Transverse colon (tissue), 4 donors: ENCODE data around the gene MYMK. TPM values are rescaled to one million over a fixed set of nuclear protein-coding genes. Genes with fewer than 3 reads are reported as not detected.

ENCODE experiments used
- DNase-seq: peaks from one replicate; pipeline ENCODE4 v3.0.0-alpha.2; 2019
- H3K27ac ChIP-seq, 4 donors: fragments of 200-600 bp; sonication (generic); 2 replicates each; pipeline ENCODE4 v1.5.1; 2016 to 2018; ENCODE audit warnings: inconsistent platforms in 4 of 4
- H3K27me3 ChIP-seq: fragments of 200-600 bp; sonication (generic); 2 replicates; pipeline ENCODE4 v1.5.1; 2017; ENCODE audit warnings: inconsistent platforms
- H3K36me3 ChIP-seq, 4 donors: fragments of 200-600 bp; sonication (generic); 2 replicates each; pipeline ENCODE4 v1.5.1; 2017 to 2019; ENCODE audit warnings: inconsistent platforms in 4 of 4
- H3K4me1 ChIP-seq, 4 donors: fragments of 200-600 bp; sonication (generic); 2 replicates each; pipeline ENCODE4 v1.5.1; 2017 to 2020; ENCODE audit warnings: inconsistent platforms in 4 of 4
- H3K4me3 ChIP-seq, 4 donors: fragments of 200-600 bp; sonication (generic); 1 replicate in 1 of 4; 2 replicates in 3 of 4; pipeline versions ENCODE4 v1.5.1 to v1.6.1; 2017 to 2019; ENCODE audit warnings: inconsistent platforms in 4 of 4
- H3K9me3 ChIP-seq, 2 donors: fragments of 200-600 bp; sonication (generic); 2 replicates each; pipeline ENCODE4 v1.5.1; 2017 to 2019; ENCODE audit warnings: inconsistent platforms in 2 of 2
- CTCF ChIP-seq, 5 experiments: fragments of 200-600 bp in 3 of 5; fragments of 450-650 bp in 2 of 5; sonication (generic) in 3 of 5; IDR thresholded peaks; 1 replicate in 2 of 5; 2 replicates in 3 of 5; pipeline ENCODE4 v1.5.1; 2016 to 2017; ENCODE audit warnings: antibody characterized with exemption in 5 of 5, inconsistent platforms in 3 of 5, mild to moderate bottlenecking in 2 of 5, moderate library complexity in 1 of 5
- EP300 ChIP-seq: sonication (generic); formaldehyde crosslinking; IDR thresholded peaks from one replicate; pipeline ENCODE4 v1.6.1; 2017; ENCODE audit warnings: antibody characterized with exemption, low read depth
- POLR2A ChIP-seq: fragments of 450-650 bp; IDR thresholded peaks from one replicate; pipeline ENCODE4 v1.6.1; 2016; ENCODE audit warnings: antibody characterized with exemption, mild to moderate bottlenecking, moderate library complexity
- POLR2AphosphoS5 ChIP-seq, 3 donors: sonication (generic); formaldehyde crosslinking; IDR thresholded peaks; one replicate each; pipeline ENCODE4 v1.6.1; 2016; ENCODE audit warnings: antibody characterized with exemption in 3 of 3
- WGBS, 2 donors: methylation state at CpG; one replicate each; pipeline ENCODE4 v1.1.5; 2018; ENCODE audit warnings: low coverage in 1 of 2; 5-methylcytosine and 5-hydroxymethylcytosine counted together
- in situ Hi-C, 4 donors: fragments of 200-750 bp; cut with MboI; loops; one replicate each; pipeline versions ENCODE4 v1.15.0 to v1.15.1; 2017; ENCODE audit warnings: low sequenced_read_pairs in 3 of 4, low pct_ligation_motif_present in 1 of 4, low pct_unique_long_range_greater_than_20kb in 1 of 4
- intact Hi-C: fragments of 100-400 bp; cut with DNase I; formaldehyde crosslinking; loops from one replicate; pipeline ENCODE4 v1.15.1; 2023; ENCODE audit warnings: low total_unique reads
- total RNA-seq, 4 donors: library from RNA; depleted of rRNA; stranded (reverse); fragments of >200 nt; gene quantifications; one replicate each; pipeline ENCODE4 v1.1.0, GENCODE V29; 2016

The MYMK gene
- total RNA-seq, 4 donors from 2014 or later, result not detected

GRCh38 chr9:133529457-133529856, 4.7 kb upstream of the MYMK start:
- H3K9me3 ChIP-seq, result no peaks in the 10 kb centered on the region
- TF ChIP-seq EP300 (no peak), POLR2A (no peak), POLR2AphosphoS5 (IDR thresholded peaks at IDR 0.05) (no peak), CTCF (IDR thresholded peaks at IDR 0.05) (no peak)
- DNase-seq, result no peak
- peaks cover 21% of the 10 kb centered on the region for H3K27me3 ChIP-seq
- in situ Hi-C loops, result loop anchor here in 1 of 4 donors (25.0 kb wide), 1 partner anchor 183 kb away; no protein-coding TSS in a partner anchor
- H3K4me3 ChIP-seq, result no peak overlapping the region
- peaks cover 8 to 35% (median 18%) of the 10 kb centered on the region in 4 donors for H3K4me1 ChIP-seq
- no peaks in the 10 kb centered on the region for H3K36me3 ChIP-seq
- 60 to 74% methylated on average over 1 to 6 of the region's 7 CpGs for WGBS, 2 donors
- intact Hi-C loops, result no loop called here
- no peak overlapping the region for H3K27ac ChIP-seq

GRCh38 chr9:133528876-133529241, 4.1 kb upstream of the MYMK start:
- Histone ChIP-seq H3K4me1 (peaks cover 2 to 29% (median 15%) of the 10 kb centered on the region in 4 donors), H3K27ac (no peak overlapping the region), H3K4me3 (no peak overlapping the region), H3K27me3 (peaks cover 15% of the 10 kb centered on the region), H3K36me3 (no peaks in the 10 kb centered on the region), H3K9me3 (no peaks in the 10 kb centered on the region)
- TF ChIP-seq POLR2A (no peak), EP300 (no peak), POLR2AphosphoS5 (IDR thresholded peaks at IDR 0.05) (no peak), CTCF (IDR thresholded peaks at IDR 0.05) (no peak)
- 55% methylated on average over 10 of the region's 11 CpGs; no CpG with 5 or more reads in 1 of the 2 donors for WGBS, 2 donors
- intact Hi-C loops (loop anchor here (1.0 kb wide), 1 partner anchor 44 kb away; no protein-coding TSS in a partner anchor), in situ Hi-C loops (loop anchor here in 1 of 4 donors (25.0 kb wide), 1 partner anchor 183 kb away; no protein-coding TSS in a partner anchor)
- no peak for DNase-seq

GRCh38 chr9:133528001-133528875, 3.5 kb upstream of the MYMK start:
- no peak for DNase-seq
- in situ Hi-C loops (loop anchor here in 1 of 4 donors (25.0 kb wide), 1 partner anchor 184 kb away; no protein-coding TSS in a partner anchor), intact Hi-C loops (loop anchor here (1.0 kb wide), 1 partner anchor 45 kb away; no protein-coding TSS in a partner anchor)
- H3K27ac ChIP-seq, result peak overlapping the region in 2 of 4 donors; percentile 40 to 51
- no peak overlapping the region for H3K4me3 ChIP-seq
- no peaks in the 10 kb centered on the region for H3K36me3 ChIP-seq
- H3K27me3 ChIP-seq, result peaks cover 9% of the 10 kb centered on the region
- no peaks in the 10 kb centered on the region for H3K9me3 ChIP-seq
- TF ChIP-seq CTCF (IDR thresholded peaks at IDR 0.05) (no peak), EP300 (no peak), POLR2A (no peak), POLR2AphosphoS5 (IDR thresholded peaks at IDR 0.05) (no peak)
- WGBS, 2 donors, result 81% methylated on average over 22 of the region's 22 CpGs; no CpG with 5 or more reads in 1 of the 2 donors
- peaks cover 0 to 23% (median 14%) of the 10 kb centered on the region in 4 donors for H3K4me1 ChIP-seq

GRCh38 chr9:133527444-133527920, 2.7 kb upstream of the MYMK start:
- Histone ChIP-seq H3K4me1 (peaks cover 0 to 25% (median 14%) of the 10 kb centered on the region in 4 donors), H3K27me3 (peaks cover 7% of the 10 kb centered on the region), H3K4me3 (no peak overlapping the region), H3K27ac (peak overlapping the region in 3 of 4 donors; percentile 36 to 51 (median 40)), H3K36me3 (no peaks in the 10 kb centered on the region), H3K9me3 (no peaks in the 10 kb centered on the region)
- no peak for DNase-seq
- in situ Hi-C loops (loop anchor here in 1 of 4 donors (25.0 kb wide), 1 partner anchor 185 kb away; no protein-coding TSS in a partner anchor), intact Hi-C loops (no loop called here)
- WGBS, 2 donors, result 4 to 43% methylated on average over 4 to 17 of the region's 18 CpGs
- no peak for TF ChIP-seq POLR2A
- no peak for TF ChIP-seq CTCF (IDR thresholded peaks at IDR 0.05)
- no peak for TF ChIP-seq POLR2AphosphoS5 (IDR thresholded peaks at IDR 0.05)
- no peak for TF ChIP-seq EP300
